HG03342 (cell line): ENCODE results near the gene MACROD1.

Source experiments
- ATAC-seq: cut with Tn5 transposase; IDR thresholded peaks from one replicate; pipeline ENCODE4 v1.9.1; 2021; ENCODE audit warnings: mild to moderate bottlenecking, moderate library complexity; ENCODE audit not compliant: unreplicated experiment

The MACROD1 gene

GRCh38 chr11:64152841-64153691, 12.8 kb downstream of the MACROD1 start:
- peak; percentile 75 for ATAC-seq

GRCh38 chr11:64151337-64151736, 14.6 kb downstream of the MACROD1 start:
- ATAC-seq: no peak

- ATAC-seq: no peak
Measured at GRCh38 chr11:64150481-64151239, 15.3 kb downstream of the MACROD1 start.

- ATAC-seq: no peak
Measured at GRCh38 chr11:64150051-64150450, 15.9 kb downstream of the MACROD1 start.

- ATAC-seq: no peak
Measured at GRCh38 chr11:64148917-64149617, 16.8 kb downstream of the MACROD1 start.

GRCh38 chr11:64148226-64148916, 17.5 kb downstream of the MACROD1 start:
- no peak for ATAC-seq

GRCh38 chr11:64146036-64146955, 19.6 kb downstream of the MACROD1 start:
- no peak for ATAC-seq

GRCh38 chr11:64144587-64145472, 21.1 kb downstream of the MACROD1 start:
- no peak for ATAC-seq

- no peak for ATAC-seq
Measured at GRCh38 chr11:64141081-64141783, 24.7 kb downstream of the MACROD1 start.

- no peak for ATAC-seq
Measured at GRCh38 chr11:64140082-64140481, 25.8 kb downstream of the MACROD1 start.

- ATAC-seq: no peak
Measured at GRCh38 chr11:64139049-64139448, 26.9 kb downstream of the MACROD1 start.

- ATAC-seq: no peak
Measured at GRCh38 chr11:64138398-64138797, 27.5 kb downstream of the MACROD1 start.

GRCh38 chr11:64136765-64137441, 29.0 kb downstream of the MACROD1 start:
- ATAC-seq: no peak

GRCh38 chr11:64135711-64136110, 30.2 kb downstream of the MACROD1 start:
- ATAC-seq: no peak

GRCh38 chr11:64134963-64135362, 30.9 kb downstream of the MACROD1 start:
- ATAC-seq: no peak

GRCh38 chr11:64132982-64133705, 32.8 kb downstream of the MACROD1 start:
- ATAC-seq: no peak

GRCh38 chr11:64132191-64132771, 33.6 kb downstream of the MACROD1 start:
- ATAC-seq: no peak
